Measurements from ENCODE around the gene GAS2. TPM values are rescaled to one million over a fixed set of nuclear protein-coding genes. Genes with fewer than 3 reads are reported as not detected.

GAS2 gene
- total RNA-seq, 2 donors from 2014 or later = 2.2 to 3.1 TPM

DNA sequence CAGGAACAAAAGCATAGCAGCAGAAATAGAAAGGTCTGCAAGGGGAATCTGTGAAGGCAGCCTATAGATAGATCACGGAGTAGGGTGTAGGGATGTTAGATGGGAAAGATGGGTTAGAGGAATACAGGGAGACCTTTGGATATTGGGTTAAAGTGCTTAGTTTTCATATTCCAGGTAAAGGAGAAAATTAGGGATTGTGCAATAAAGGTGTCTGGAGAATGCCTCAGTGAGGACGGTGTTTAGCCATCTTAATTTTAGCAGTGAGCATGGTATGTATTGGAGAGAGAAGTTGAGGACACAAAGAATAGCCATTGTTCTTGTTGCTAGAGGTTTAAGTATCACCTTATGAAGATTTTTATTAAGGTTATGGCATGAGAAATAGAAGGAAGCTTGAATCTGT, 17.7 kb downstream of the GAS2 start:
- Mint-ChIP-seq H3K27me3 (no peaks in the 10 kb centered on the region), H3K36me3 (ENCODE audit: low read depth) (no peaks in the 10 kb centered on the region), H3K4me1 (no peaks in the 10 kb centered on the region), H3K4me3 (no peak overlapping the region), H3K27ac (no peak overlapping the region)
- no peaks in the 10 kb centered on the region for H3K9me3 ChIP-seq (ENCODE audit: control insufficient read depth, low read length, poor library complexity, severe bottlenecking)
- DNase-seq = no peak
- ATAC-seq = no peak

DNA sequence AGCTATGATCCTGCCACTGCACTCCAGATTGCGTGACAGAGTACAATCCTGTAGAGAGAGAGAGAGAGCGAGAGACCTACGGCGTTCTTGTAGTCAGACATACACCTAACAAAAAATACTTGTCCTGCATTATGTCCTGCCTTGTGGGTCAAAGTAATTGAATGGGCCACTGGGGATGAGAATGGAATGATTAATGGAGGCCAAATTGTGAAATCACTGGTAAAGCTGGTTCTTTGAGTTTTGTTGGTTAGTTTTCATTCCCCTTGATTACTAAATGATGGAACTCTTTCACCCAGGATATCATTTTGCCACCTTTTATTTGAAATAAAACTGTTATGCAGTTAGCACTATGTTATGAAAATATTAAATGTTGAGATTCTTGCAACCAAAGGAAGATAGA, 18.7 kb downstream of the GAS2 start:
- ATAC-seq (no peak), DNase-seq (no peak)
- Mint-ChIP-seq H3K36me3 (ENCODE audit: low read depth) (no peaks in the 10 kb centered on the region), H3K27me3 (no peaks in the 10 kb centered on the region), H3K4me1 (no peaks in the 10 kb centered on the region), H3K4me3 (no peak overlapping the region), H3K27ac (no peak overlapping the region)
- no peaks in the 10 kb centered on the region for H3K9me3 ChIP-seq (ENCODE audit: control insufficient read depth, low read length, poor library complexity, severe bottlenecking)

DNA sequence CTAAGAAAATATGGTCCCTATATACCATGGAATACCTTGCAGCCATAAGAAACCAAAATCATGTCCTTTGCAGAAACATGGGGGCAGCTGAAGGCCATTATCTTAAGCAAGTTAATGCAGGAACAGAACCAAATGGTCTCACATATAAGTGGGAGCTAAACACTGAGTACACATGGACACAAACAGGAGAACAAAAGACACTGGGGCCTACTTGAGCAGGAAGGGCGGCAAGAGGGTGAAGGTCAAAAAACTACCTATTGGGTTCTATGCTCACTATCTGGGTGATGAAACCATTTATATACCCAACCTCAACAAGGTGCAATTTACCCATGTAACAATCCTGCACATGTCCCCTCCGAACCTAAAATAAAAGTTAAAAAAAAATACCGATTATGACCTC, 22.5 kb downstream of the GAS2 start:
- DNase-seq (no peak), ATAC-seq (no peak)
- no peaks in the 10 kb centered on the region for H3K9me3 ChIP-seq (ENCODE audit: control insufficient read depth, low read length, poor library complexity, severe bottlenecking)
- peaks cover 5% of the 10 kb centered on the region for H3K4me1 Mint-ChIP-seq
- H3K36me3 Mint-ChIP-seq (ENCODE audit: low read depth) = no peaks in the 10 kb centered on the region
- H3K4me3 Mint-ChIP-seq = no peak overlapping the region
- H3K27ac Mint-ChIP-seq = no peak overlapping the region
- H3K27me3 Mint-ChIP-seq = peaks cover 14% of the 10 kb centered on the region

DNA sequence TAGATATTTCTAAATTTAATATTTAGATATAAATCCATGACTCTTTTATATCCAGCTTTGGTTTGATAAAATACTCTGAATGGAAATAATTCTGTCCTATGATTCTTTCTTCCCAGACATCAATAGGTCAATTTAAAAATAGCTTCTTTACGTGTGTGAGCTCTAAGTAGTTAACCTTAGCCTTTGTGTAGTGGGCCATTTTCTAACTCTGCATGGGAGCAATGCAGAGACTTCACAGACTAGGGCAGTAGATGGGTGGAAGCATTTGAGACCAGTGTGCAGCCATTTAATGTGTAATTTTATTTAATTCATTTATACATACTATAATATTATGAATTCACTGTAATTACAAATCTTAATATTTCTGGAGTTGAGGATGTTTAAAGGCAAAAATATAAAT, 23.8 kb downstream of the GAS2 start:
- no peak for ATAC-seq
- Mint-ChIP-seq H3K36me3 (ENCODE audit: low read depth) (no peaks in the 10 kb centered on the region), H3K4me1 (peaks cover 5% of the 10 kb centered on the region), H3K27me3 (peaks cover 14% of the 10 kb centered on the region), H3K27ac (no peak overlapping the region), H3K4me3 (no peak overlapping the region)
- H3K9me3 ChIP-seq (ENCODE audit: control insufficient read depth, low read length, poor library complexity, severe bottlenecking) = no peaks in the 10 kb centered on the region
- DNase-seq = no peak

DNA sequence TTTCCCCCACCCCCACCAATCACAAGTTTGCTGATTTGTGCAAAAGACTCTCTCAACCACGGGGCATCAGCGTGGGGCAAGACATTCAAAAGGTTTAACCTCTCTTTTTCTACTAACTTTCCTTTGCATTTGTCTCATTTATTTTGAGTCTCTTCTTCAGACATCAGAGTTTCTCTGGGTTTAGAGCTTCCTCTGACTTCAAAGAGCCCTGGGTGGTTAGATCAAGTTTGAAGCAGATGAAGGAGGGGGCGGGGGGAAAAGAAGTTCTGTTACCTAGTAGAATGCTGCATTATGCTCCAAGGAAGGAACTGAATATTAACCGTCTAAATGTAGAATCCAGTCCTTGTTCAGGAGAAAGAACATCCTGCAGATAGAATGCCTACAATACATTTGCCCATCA, 24.5 kb downstream of the GAS2 start:
- no peaks in the 10 kb centered on the region for H3K9me3 ChIP-seq (ENCODE audit: control insufficient read depth, low read length, poor library complexity, severe bottlenecking)
- DNase-seq (no peak), ATAC-seq (peak; percentile 60)
- peaks cover 14% of the 10 kb centered on the region for H3K27me3 Mint-ChIP-seq
- H3K36me3 Mint-ChIP-seq (ENCODE audit: low read depth) = no peaks in the 10 kb centered on the region
- H3K4me3 Mint-ChIP-seq = peak overlapping the region; percentile 36
- H3K27ac Mint-ChIP-seq = no peak overlapping the region
- peaks cover 5% of the 10 kb centered on the region for H3K4me1 Mint-ChIP-seq

DNA sequence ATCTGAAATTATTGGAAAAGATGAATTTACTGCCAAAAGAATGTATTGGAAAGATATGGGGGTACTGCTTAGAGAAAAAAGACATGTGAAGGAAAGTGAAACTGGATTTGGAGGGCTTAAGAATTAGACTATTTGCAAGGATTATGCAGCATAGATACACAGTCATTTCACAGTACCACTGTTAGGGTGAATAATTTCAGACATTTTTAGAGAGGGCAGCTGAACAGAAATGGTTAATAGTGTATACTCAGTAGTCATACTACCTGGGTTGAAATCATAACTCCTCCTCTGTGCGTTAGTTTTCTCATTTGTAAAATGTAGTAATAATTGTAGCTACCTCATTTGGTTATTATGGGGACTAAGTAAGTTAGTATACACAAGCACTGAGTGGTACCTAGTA, 33.0 kb downstream of the GAS2 start:
- no peaks in the 10 kb centered on the region for H3K27me3 Mint-ChIP-seq
- ATAC-seq (no peak), DNase-seq (no peak)
- H3K9me3 ChIP-seq (ENCODE audit: control insufficient read depth, low read length, poor library complexity, severe bottlenecking) = no peaks in the 10 kb centered on the region
- H3K4me1 Mint-ChIP-seq = no peaks in the 10 kb centered on the region
- H3K36me3 Mint-ChIP-seq (ENCODE audit: low read depth) = no peaks in the 10 kb centered on the region
- H3K4me3 Mint-ChIP-seq = no peak overlapping the region
- no peak overlapping the region for H3K27ac Mint-ChIP-seq

DNA sequence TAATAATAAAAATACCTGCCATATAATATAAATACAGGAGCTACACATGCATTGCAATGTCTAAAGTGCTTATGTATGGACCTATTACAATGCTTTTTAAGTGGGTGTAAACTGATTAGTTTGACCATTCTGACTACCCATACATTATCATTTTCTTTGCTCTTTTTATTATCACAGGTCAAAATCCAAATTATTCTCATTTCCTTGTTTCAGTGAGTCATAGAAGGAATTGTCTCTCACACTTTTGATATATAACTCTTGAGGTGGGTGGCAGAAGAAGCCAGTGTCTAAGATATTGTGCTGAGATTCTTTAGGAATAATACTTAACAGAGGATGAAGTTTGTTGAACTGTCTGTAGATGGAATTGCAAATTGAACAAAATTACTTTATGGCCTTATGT, 35.6 kb downstream of the GAS2 start:
- Mint-ChIP-seq H3K4me1 (no peaks in the 10 kb centered on the region), H3K4me3 (no peak overlapping the region), H3K36me3 (ENCODE audit: low read depth) (no peaks in the 10 kb centered on the region), H3K27ac (no peak overlapping the region), H3K27me3 (no peaks in the 10 kb centered on the region)
- DNase-seq = no peak
- no peak for ATAC-seq
- H3K9me3 ChIP-seq (ENCODE audit: control insufficient read depth, low read length, poor library complexity, severe bottlenecking) = no peaks in the 10 kb centered on the region

DNA sequence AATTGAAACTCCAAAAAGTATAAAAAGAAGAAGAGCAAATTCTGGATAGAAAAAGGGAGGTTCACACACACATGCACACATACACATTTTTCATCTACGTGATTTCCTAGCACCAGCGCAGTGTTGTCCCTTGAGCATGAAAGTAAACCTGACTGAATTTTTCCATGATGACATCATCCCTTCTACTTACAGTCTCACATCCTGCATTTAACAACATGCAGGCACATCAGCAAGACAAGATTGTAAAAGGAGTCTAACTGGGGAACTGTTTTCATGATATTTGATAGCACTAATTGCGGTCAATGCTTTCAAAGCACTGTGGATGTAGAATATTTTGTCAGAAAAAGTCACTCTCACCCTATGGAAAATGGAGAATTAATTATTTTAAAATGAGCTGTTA, 36.6 kb downstream of the GAS2 start:
- no peaks in the 10 kb centered on the region for H3K9me3 ChIP-seq (ENCODE audit: control insufficient read depth, low read length, poor library complexity, severe bottlenecking)
- no peaks in the 10 kb centered on the region for H3K4me1 Mint-ChIP-seq
- no peak overlapping the region for H3K27ac Mint-ChIP-seq
- DNase-seq (no peak), ATAC-seq (no peak)
- no peak overlapping the region for H3K4me3 Mint-ChIP-seq
- H3K27me3 Mint-ChIP-seq = no peaks in the 10 kb centered on the region
- H3K36me3 Mint-ChIP-seq (ENCODE audit: low read depth) = no peaks in the 10 kb centered on the region

DNA sequence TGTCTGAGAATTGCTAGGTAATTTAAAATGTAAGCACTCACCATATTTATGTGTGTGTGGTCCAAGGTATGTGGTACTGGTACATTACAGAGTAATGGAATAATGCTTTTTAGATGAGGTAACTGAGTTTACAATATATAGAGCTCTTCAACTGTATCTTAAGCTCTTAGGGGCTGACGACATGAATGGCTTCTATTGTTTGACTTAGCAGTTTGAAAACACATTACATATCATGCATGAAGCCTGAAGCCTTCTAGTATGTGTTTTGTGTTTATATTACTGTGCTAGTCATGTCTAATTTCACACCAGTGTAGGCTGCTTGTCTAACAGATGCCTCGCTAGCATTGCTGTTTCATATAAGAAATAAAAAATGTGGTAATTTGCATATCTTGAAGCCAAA, 37.2 kb downstream of the GAS2 start:
- no peaks in the 10 kb centered on the region for H3K36me3 Mint-ChIP-seq (ENCODE audit: low read depth)
- no peak overlapping the region for H3K4me3 Mint-ChIP-seq
- ATAC-seq = no peak
- no peaks in the 10 kb centered on the region for H3K4me1 Mint-ChIP-seq
- no peaks in the 10 kb centered on the region for H3K27me3 Mint-ChIP-seq
- DNase-seq = no peak
- H3K27ac Mint-ChIP-seq = no peak overlapping the region
- no peaks in the 10 kb centered on the region for H3K9me3 ChIP-seq (ENCODE audit: control insufficient read depth, low read length, poor library complexity, severe bottlenecking)

DNA sequence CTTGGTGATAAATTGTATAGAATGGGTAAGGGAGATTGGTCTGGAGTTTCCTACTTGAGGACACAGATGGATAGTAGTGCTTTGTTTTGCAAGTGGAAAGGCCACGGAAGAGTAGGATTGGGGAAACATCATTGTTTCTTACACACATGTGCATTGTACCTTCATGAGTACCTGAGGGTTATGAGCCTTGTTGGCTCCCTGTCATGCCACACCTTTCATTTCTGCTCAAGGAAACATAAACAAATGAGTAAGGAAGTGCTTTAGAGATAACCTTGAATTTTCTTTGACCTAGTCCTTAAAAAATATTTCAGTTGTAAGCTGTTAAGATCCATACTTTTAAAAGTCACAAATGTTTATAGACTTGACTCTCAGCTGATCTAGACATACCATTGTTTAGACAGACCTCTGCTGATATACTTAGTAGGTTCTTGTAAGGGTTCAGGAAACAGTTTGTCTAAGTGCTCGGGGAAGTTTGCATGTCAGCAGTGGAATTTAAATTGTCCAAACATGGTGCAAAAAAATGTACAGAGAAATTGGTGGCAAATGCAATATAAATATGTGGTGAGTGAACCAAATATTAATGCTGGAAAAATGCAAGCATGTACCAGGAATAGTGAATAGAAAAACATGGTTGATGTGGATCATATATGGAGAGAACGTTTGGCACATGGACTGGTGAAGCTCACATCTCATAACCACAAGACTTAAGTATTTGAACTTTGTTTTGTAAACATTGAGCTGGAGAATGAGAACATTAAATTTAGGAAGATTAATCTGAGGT, 40.9 kb downstream of the GAS2 start:
- H3K4me1 Mint-ChIP-seq = no peaks in the 10 kb centered on the region

DNA sequence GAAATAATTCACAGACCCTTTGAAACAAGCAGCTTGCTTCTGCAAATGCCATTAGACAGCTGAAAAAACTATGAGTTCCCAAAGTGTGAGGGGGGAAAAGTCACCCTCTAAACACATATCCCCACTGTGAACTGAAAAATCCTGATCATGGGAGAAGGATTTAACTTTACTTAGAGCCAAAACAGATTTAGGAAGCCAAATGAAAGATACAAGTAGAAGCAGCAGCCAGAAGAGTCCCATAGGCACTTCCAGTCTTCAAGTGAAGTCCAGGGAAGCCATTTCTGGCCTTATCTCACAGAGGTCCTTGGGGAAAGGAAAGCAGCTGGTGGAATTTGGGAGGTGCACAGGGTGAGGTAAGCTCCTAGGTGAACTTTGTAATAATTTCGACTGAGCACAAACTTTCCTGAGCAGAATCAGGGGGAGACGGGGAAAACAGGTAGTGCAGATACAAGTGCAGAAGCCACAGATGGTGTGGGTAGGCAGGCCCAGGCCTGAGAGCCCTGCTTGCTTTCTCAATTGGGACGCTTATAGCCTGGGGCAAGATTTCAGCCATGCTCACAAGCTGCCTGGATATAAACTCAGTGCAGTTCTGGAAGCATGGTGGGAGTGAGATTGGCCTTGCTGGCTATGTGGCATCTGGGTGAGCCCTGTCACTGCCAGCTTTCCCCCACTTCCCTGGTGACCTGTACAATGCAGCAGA, 44.8 kb downstream of the GAS2 start:
- H3K4me3 Mint-ChIP-seq = no peak overlapping the region
- no peaks in the 10 kb centered on the region for H3K27me3 Mint-ChIP-seq
- DNase-seq (no peak), ATAC-seq (no peak)
- no peaks in the 10 kb centered on the region for H3K9me3 ChIP-seq (ENCODE audit: control insufficient read depth, low read length, poor library complexity, severe bottlenecking)
- no peaks in the 10 kb centered on the region for H3K4me1 Mint-ChIP-seq
- H3K27ac Mint-ChIP-seq = no peak overlapping the region
- H3K36me3 Mint-ChIP-seq (ENCODE audit: low read depth) = no peaks in the 10 kb centered on the region

More for the DNA sequence above, 40.9 kb downstream of the GAS2 start:
- Mint-ChIP-seq H3K27me3 (no peaks in the 10 kb centered on the region), H3K4me3 (no peak overlapping the region), H3K27ac (no peak overlapping the region), H3K36me3 (ENCODE audit: low read depth) (no peaks in the 10 kb centered on the region)
- ATAC-seq (no peak), DNase-seq (no peak)
- H3K9me3 ChIP-seq (ENCODE audit: control insufficient read depth, low read length, poor library complexity, severe bottlenecking) = no peaks in the 10 kb centered on the region

DNA sequence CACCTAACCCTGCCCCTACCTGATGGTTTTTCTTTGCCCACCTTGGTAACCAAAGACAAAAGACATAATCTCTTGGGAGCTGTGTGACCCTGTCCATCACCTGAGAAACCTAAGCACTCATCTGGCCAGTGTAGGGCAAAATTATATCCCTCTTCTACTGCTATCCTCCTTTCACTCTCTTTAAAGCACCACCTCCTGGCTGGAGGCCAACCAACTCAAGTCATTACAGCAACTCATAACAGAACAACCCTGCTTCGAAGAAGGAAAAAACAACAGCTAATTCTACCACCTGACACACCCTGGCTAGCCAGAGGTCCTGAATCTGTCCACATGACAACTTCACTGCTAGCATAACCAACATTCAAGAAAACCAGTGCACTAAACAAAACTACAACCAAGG, 45.5 kb downstream of the GAS2 start:
- ATAC-seq (no peak), DNase-seq (no peak)
- H3K9me3 ChIP-seq (ENCODE audit: control insufficient read depth, low read length, poor library complexity, severe bottlenecking) = no peaks in the 10 kb centered on the region
- no peaks in the 10 kb centered on the region for H3K4me1 Mint-ChIP-seq
- H3K27me3 Mint-ChIP-seq = no peaks in the 10 kb centered on the region
- no peaks in the 10 kb centered on the region for H3K36me3 Mint-ChIP-seq (ENCODE audit: low read depth)
- H3K27ac Mint-ChIP-seq = no peak overlapping the region
- H3K4me3 Mint-ChIP-seq = no peak overlapping the region

DNA sequence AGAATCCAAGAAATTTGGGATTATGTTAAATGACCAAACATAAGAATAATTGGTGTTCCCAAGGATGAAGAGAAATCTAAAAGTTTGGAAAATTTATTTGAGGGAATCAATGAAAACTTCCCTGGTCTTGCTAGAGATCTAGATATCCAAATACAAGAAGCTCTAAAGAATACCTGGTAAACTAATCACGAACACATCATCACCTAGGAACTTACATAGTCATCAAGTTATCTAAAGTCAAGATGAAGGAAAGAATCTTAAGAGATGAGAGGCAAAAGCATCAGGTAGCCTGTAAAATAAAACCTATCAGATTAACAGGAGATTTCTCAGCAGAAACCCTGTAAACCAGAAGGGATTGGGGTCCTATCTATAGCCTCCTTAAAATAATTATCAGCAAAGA, 46.9 kb downstream of the GAS2 start:
- ATAC-seq (no peak), DNase-seq (no peak)
- no peaks in the 10 kb centered on the region for H3K9me3 ChIP-seq (ENCODE audit: control insufficient read depth, low read length, poor library complexity, severe bottlenecking)
- H3K27me3 Mint-ChIP-seq = no peaks in the 10 kb centered on the region
- no peaks in the 10 kb centered on the region for H3K36me3 Mint-ChIP-seq (ENCODE audit: low read depth)
- no peak overlapping the region for H3K27ac Mint-ChIP-seq
- no peaks in the 10 kb centered on the region for H3K4me1 Mint-ChIP-seq
- no peak overlapping the region for H3K4me3 Mint-ChIP-seq

DNA sequence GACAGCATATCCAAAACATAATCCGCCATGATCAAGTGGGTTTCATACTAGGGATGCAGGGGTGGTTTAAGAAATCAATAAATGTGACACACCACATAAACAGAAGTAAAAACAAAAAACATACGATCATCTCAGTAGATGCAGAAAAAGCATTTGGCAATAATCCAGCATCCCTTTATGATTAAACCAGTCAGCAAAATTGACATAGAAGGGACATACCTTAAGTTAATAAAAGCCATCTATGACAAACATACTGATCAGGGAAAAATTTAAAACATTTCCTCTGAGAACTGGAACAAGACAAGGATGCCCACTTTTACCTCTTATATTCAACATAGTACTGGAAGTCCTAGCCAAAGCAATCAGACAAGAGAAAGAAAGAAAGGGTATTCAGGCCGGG, 49.6 kb downstream of the GAS2 start:
- no peak overlapping the region for H3K4me3 Mint-ChIP-seq
- DNase-seq = no peak
- no peaks in the 10 kb centered on the region for H3K36me3 Mint-ChIP-seq (ENCODE audit: low read depth)
- H3K27me3 Mint-ChIP-seq = no peaks in the 10 kb centered on the region
- H3K27ac Mint-ChIP-seq = no peak overlapping the region
- H3K9me3 ChIP-seq (ENCODE audit: control insufficient read depth, low read length, poor library complexity, severe bottlenecking) = no peaks in the 10 kb centered on the region
- no peak for ATAC-seq
- no peaks in the 10 kb centered on the region for H3K4me1 Mint-ChIP-seq

All from T-helper 17 cell (primary cell).